GM19438 (cell line): ENCODE results near the gene ARIH1.

Experiments used
- ATAC-seq: cut with Tn5 transposase; IDR thresholded peaks from one replicate; pipeline ENCODE4 v1.9.1; 2021; ENCODE audit warnings: low read depth; ENCODE audit not compliant: unreplicated experiment

ARIH1 gene

GRCh38 chr15:72535911-72536310 lies 61.8 kb downstream of the ARIH1 start:
- ATAC-seq: no peak

GRCh38 chr15:72536506-72536905 lies 62.4 kb downstream of the ARIH1 start:
- ATAC-seq: no peak

GRCh38 chr15:72538931-72539330 lies 64.8 kb downstream of the ARIH1 start:
- no peak for ATAC-seq

- no peak for ATAC-seq
Observed at GRCh38 chr15:72540606-72541237, 66.6 kb downstream of the ARIH1 start.

- ATAC-seq: no peak
Observed at GRCh38 chr15:72541674-72542073, 67.5 kb downstream of the ARIH1 start.

- ATAC-seq: no peak
Observed at GRCh38 chr15:72545156-72545555, 71.0 kb downstream of the ARIH1 start.

- ATAC-seq: no peak
Observed at GRCh38 chr15:72554471-72555425, 80.6 kb downstream of the ARIH1 start.

- no peak for ATAC-seq
Observed at GRCh38 chr15:72559781-72560180, 85.7 kb downstream of the ARIH1 start.

GRCh38 chr15:72560458-72560857 lies 86.3 kb downstream of the ARIH1 start:
- no peak for ATAC-seq

GRCh38 chr15:72562386-72562785 lies 88.3 kb downstream of the ARIH1 start:
- no peak for ATAC-seq

- no peak for ATAC-seq
Observed at GRCh38 chr15:72562878-72563277, 88.7 kb downstream of the ARIH1 start.

GRCh38 chr15:72564091-72564490 lies 90.0 kb downstream of the ARIH1 start:
- ATAC-seq: no peak

GRCh38 chr15:72566973-72567372 lies 92.8 kb downstream of the ARIH1 start:
- ATAC-seq: no peak

GRCh38 chr15:72570059-72570458 lies 95.9 kb downstream of the ARIH1 start:
- ATAC-seq: no peak

- ATAC-seq: no peak
Observed at GRCh38 chr15:72579814-72580213, 105.7 kb downstream of the ARIH1 start.

GRCh38 chr15:72584006-72584405 lies 109.9 kb downstream of the ARIH1 start:
- no peak for ATAC-seq

- no peak for ATAC-seq
Observed at GRCh38 chr15:72585025-72585424, 110.9 kb downstream of the ARIH1 start.

- no peak for ATAC-seq
Observed at GRCh38 chr15:72585476-72586058, 111.4 kb downstream of the ARIH1 start.

- ATAC-seq: no peak
Observed at GRCh38 chr15:72588096-72588495, 114.0 kb downstream of the ARIH1 start.

GRCh38 chr15:72590427-72590826 lies 116.3 kb downstream of the ARIH1 start:
- no peak for ATAC-seq

- no peak for ATAC-seq
Observed at GRCh38 chr15:72591361-72591760, 117.2 kb downstream of the ARIH1 start.
